ENCODE measurements around the gene NRARP. TPM values are rescaled to one million over a fixed set of nuclear protein-coding genes. Genes with fewer than 3 reads are reported as not detected.
"Not testable (repeated sequence)": the region's sequence is repeated elsewhere in the genome, so short reads cannot be mapped to it uniquely, and the experiment has no call there.

NRARP gene
- total RNA-seq, 2 experiments from 2014 or later, result 6.9 to 8.9 TPM

DNA sequence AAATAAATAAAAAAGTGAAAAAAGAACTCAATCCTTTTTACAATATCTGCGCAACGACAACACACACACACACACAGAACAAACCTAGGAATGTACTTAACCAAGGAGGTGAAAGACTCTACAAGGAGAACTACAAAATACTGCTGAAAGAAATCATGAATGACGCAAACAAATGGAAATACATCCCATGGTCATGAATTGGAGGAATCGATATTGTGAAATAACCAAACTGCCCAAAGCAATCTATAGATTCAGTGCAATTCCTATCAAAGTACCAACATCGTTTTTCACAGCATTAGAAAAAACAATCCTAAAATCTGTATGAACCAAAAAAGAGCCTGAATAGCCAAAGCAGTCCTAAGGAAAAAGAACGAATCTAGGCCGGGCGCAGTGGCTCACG lies 29.9 kb upstream of the NRARP start:
- CTCF ChIA-PET (ENCODE audit: unreplicated experiment), result no interaction called here
- H3K4me3 ChIP-seq (ENCODE audit: low read depth, low read length, poor library complexity, severe bottlenecking), result no peak overlapping the region
- H4K20me1 ChIP-seq (ENCODE audit: insufficient read depth, low read length), result no peaks in the 10 kb centered on the region
- TF ChIP-seq EZH2phosphoT487 (IDR thresholded peaks at IDR 0.05; ENCODE audit: borderline replicate concordance, low read depth, low read length) (no peak), CTCF (conservative IDR thresholded peaks at IDR 0.05; ENCODE audit: low read length) (no peak)
- H2AFZ ChIP-seq (ENCODE audit: low read length), result no peak overlapping the region
- no peaks in the 10 kb centered on the region for H3K4me1 ChIP-seq (ENCODE audit: insufficient read depth, low read length, poor library complexity, severe bottlenecking)
- H3K4me2 ChIP-seq (ENCODE audit: low read length), result no peak overlapping the region
- no peaks in the 10 kb centered on the region for H3K36me3 ChIP-seq (ENCODE audit: insufficient read depth, low read length)
- H3K9me3 ChIP-seq (ENCODE audit: low read length), result peaks cover 27% of the 10 kb centered on the region
- no peak overlapping the region for H3K27ac ChIP-seq (ENCODE audit: low read depth, low read length, poor library complexity, severe bottlenecking)
- DNase-seq (ENCODE audit: low spot score), result no peak
- intact Hi-C loops (cut with micrococcal nuclease; ENCODE audit: unreplicated experiment), result no loop called here
- H3K79me2 ChIP-seq (ENCODE audit: insufficient read depth, low read depth, low read length), result no peaks in the 10 kb centered on the region
- POLR2A ChIA-PET, result no interaction called here
- no TSS peak for BruUV-seq (replicated peaks)
- H3K9me2 ChIP-seq (ENCODE audit: insufficient read depth, low read length), result no peaks in the 10 kb centered on the region

DNA sequence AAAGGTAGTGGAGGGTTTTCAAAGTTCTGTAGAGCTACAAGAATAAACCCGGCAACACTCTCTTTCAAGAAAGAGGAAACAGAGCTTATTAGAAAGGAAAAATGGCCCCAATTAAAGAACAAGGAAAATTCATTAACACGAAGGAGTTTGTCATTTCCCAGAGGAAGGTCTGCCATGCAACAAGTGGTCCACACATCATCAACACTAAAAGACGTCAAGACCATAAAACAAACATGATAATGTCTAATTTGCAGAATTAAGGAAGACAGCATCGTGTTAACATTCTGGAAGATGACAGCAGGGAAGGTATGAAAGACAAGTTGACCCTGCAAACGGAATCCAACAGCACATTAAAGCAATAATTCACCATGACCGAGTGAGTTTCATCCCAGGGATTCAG lies 28.6 kb upstream of the NRARP start:
- Histone ChIP-seq H2AFZ (ENCODE audit: low read length) (no peak overlapping the region), H3K79me2 (ENCODE audit: insufficient read depth, low read depth, low read length) (no peaks in the 10 kb centered on the region), H3K9me2 (ENCODE audit: insufficient read depth, low read length) (no peaks in the 10 kb centered on the region), H3K27ac (ENCODE audit: low read depth, low read length, poor library complexity, severe bottlenecking) (no peak overlapping the region), H4K20me1 (ENCODE audit: insufficient read depth, low read length) (no peaks in the 10 kb centered on the region), H3K36me3 (ENCODE audit: insufficient read depth, low read length) (no peaks in the 10 kb centered on the region), H3K4me3 (ENCODE audit: low read depth, low read length, poor library complexity, severe bottlenecking) (no peak overlapping the region), H3K4me1 (ENCODE audit: insufficient read depth, low read length, poor library complexity, severe bottlenecking) (peaks cover 8% of the 10 kb centered on the region), H3K4me2 (ENCODE audit: low read length) (no peak overlapping the region), H3K9me3 (ENCODE audit: low read length) (peaks cover 27% of the 10 kb centered on the region)
- TF ChIP-seq EZH2phosphoT487 (IDR thresholded peaks at IDR 0.05; ENCODE audit: borderline replicate concordance, low read depth, low read length) (no peak), CTCF (conservative IDR thresholded peaks at IDR 0.05; ENCODE audit: low read length) (no peak)
- ChIA-PET POLR2A (no interaction called here), CTCF (ENCODE audit: unreplicated experiment) (no interaction called here)
- BruUV-seq (replicated peaks), result no TSS peak
- no peak for DNase-seq (ENCODE audit: low spot score)
- intact Hi-C loops (cut with micrococcal nuclease; ENCODE audit: unreplicated experiment), result no loop called here

- DNase-seq (ENCODE audit: low spot score); H3K79me2 ChIP-seq (ENCODE audit: insufficient read depth, low read depth, low read length); H3K36me3 ChIP-seq (ENCODE audit: insufficient read depth, low read length); H3K4me1 ChIP-seq (ENCODE audit: insufficient read depth, low read length, poor library complexity, severe bottlenecking); H3K9me2 ChIP-seq (ENCODE audit: insufficient read depth, low read length); H3K4me2 ChIP-seq (ENCODE audit: low read length); H2AFZ ChIP-seq (ENCODE audit: low read length); H4K20me1 ChIP-seq (ENCODE audit: insufficient read depth, low read length); H3K27ac ChIP-seq (ENCODE audit: low read depth, low read length, poor library complexity, severe bottlenecking); H3K4me3 ChIP-seq (ENCODE audit: low read depth, low read length, poor library complexity, severe bottlenecking); BruUV-seq (replicated peaks); POLR2A ChIA-PET: not testable (repeated sequence)
- CTCF ChIA-PET (ENCODE audit: unreplicated experiment), result interaction anchor here (0.7 kb wide), 1 partner anchor 1880 kb away, joined by 3 read pairs; no protein-coding TSS in a partner anchor
- intact Hi-C loops (cut with micrococcal nuclease; ENCODE audit: unreplicated experiment), result loop anchor here (10.0 kb wide), 1 partner anchor 85 kb away; no protein-coding TSS in a partner anchor
- peaks cover 27% of the 10 kb centered on the region for H3K9me3 ChIP-seq (ENCODE audit: low read length)
Observed at GRCh38 chr9:137329590-137329989, 27.5 kb upstream of the NRARP start.

DNA sequence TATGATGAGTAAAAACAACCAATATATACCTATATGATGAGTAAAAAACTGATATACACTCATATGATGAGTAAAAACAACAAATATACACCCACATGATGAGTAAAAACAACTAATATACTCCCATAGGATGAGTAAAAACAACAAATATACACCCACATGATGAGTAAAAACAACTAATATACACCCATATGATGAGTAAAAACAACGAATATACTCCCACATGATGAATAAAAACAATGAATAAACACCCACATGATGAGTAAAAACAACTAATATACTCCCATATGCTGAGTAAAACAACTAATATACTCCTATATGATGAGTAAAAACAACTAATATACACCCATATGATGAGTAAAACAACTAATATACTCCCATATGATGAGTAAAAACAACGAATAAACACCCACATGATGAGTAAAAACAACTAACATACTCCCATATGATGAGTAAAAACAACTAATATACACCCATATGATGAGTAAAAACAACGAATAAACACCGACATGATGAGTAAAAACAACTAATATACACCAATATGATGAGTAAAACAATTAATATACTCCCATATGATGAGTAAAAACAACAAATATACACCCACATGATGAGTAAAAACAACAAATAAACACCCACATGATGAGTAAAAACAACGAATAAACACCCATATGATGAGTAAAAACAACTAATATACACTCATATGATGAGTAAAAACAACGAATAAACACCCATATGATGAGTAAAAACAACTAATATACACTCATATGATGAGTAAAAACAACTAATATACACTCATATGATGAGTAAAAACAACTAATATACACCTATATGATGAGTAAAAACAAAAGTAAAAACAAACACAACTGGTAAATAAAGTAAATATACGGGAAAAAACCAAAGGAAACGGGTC lies 25.8 kb upstream of the NRARP start:
- DNase-seq (ENCODE audit: low spot score); CTCF ChIA-PET (ENCODE audit: unreplicated experiment); H2AFZ ChIP-seq (ENCODE audit: low read length); H3K4me1 ChIP-seq (ENCODE audit: insufficient read depth, low read length, poor library complexity, severe bottlenecking); H3K36me3 ChIP-seq (ENCODE audit: insufficient read depth, low read length); H3K9me2 ChIP-seq (ENCODE audit: insufficient read depth, low read length); POLR2A ChIA-PET; H3K27ac ChIP-seq (ENCODE audit: low read depth, low read length, poor library complexity, severe bottlenecking); H3K4me2 ChIP-seq (ENCODE audit: low read length); H4K20me1 ChIP-seq (ENCODE audit: insufficient read depth, low read length); H3K79me2 ChIP-seq (ENCODE audit: insufficient read depth, low read depth, low read length); BruUV-seq (replicated peaks); H3K4me3 ChIP-seq (ENCODE audit: low read depth, low read length, poor library complexity, severe bottlenecking): not testable (repeated sequence)
- intact Hi-C loops (cut with micrococcal nuclease; ENCODE audit: unreplicated experiment), result loop anchor here (10.0 kb wide), 1 partner anchor 87 kb away; no protein-coding TSS in a partner anchor
- peaks cover 27% of the 10 kb centered on the region for H3K9me3 ChIP-seq (ENCODE audit: low read length)
